ENCODE results near the gene AAMDC. TPM values are rescaled to one million over a fixed set of nuclear protein-coding genes. Genes with fewer than 3 reads are reported as not detected.
"Not testable (repeated sequence)": the region's sequence is repeated elsewhere in the genome, so short reads cannot be mapped to it uniquely, and the experiment has no call there.

Gene AAMDC
- total RNA-seq, 4 donors from 2014 or later = 55.2 to 117 (median 74.0) TPM

- H3K4me3 ChIP-seq = peak overlapping the region; percentile 98 to 100
- peaks cover 0 to 68% (median 24%) of the 10 kb centered on the region in 3 donors for H3K4me1 ChIP-seq
- no peaks in the 10 kb centered on the region for H3K27me3 ChIP-seq
- H3K27ac ChIP-seq = peak overlapping the region; percentile 95 to 99 (median 96)
- H3K36me3 ChIP-seq = no peaks in the 10 kb centered on the region
- peak; percentile 29 for ATAC-seq
- TF ChIP-seq POLR2AphosphoS5 (IDR thresholded peaks at IDR 0.05) (peak; percentile 69), CTCF (IDR thresholded peaks at IDR 0.05) (peak in 3 of 4 experiments; percentile 40 to 42 (median 42)), POLR2A (IDR thresholded peaks at IDR 0.05) (no peak)
- 0% methylated on average over 8 to 13 of the region's 19 CpGs for WGBS, 2 donors (ENCODE audit: low coverage in 1 of 2)
- H3K9me3 ChIP-seq = no peaks in the 10 kb centered on the region
These were observed 1.5 kb upstream of the AAMDC start for GRCh38 chr11:77819411-77819920.

GRCh38 chr11:77819921-77820564, 901 bp upstream of the AAMDC start:
- no peak for ATAC-seq
- TF ChIP-seq EP300 (IDR thresholded peaks at IDR 0.05) = no peak
- TF ChIP-seq POLR2AphosphoS5 (IDR thresholded peaks at IDR 0.05) = no peak
- no peak for TF ChIP-seq POLR2A (IDR thresholded peaks at IDR 0.05)
- no peak for TF ChIP-seq CTCF (IDR thresholded peaks at IDR 0.05)

GRCh38 chr11:77821349-77821851, 456 bp downstream of the AAMDC start:
- Histone ChIP-seq H3K27me3 (no peaks in the 10 kb centered on the region), H3K9me3 (no peaks in the 10 kb centered on the region), H3K4me3 (peak overlapping the region; percentile 98 to 100), H3K27ac (peak overlapping the region; percentile 63 to 99 (median 96)), H3K4me1 (peaks cover 0 to 64% (median 24%) of the 10 kb centered on the region in 3 donors), H3K36me3 (peaks cover 0 to 3% of the 10 kb centered on the region in 2 donors)
- no peak for ATAC-seq
- TF ChIP-seq EP300 (IDR thresholded peaks at IDR 0.05) (no peak), POLR2A (IDR thresholded peaks at IDR 0.05) (no peak), POLR2AphosphoS5 (IDR thresholded peaks at IDR 0.05) (no peak), CTCF (IDR thresholded peaks at IDR 0.05) (no peak)
- WGBS, 2 donors (ENCODE audit: low coverage in 1 of 2) = 0 to 2% methylated on average over 9 to 15 of the region's 16 CpGs

More at GRCh38 chr11:77819921-77820564, 901 bp upstream of the AAMDC start:
- WGBS, 2 donors (ENCODE audit: low coverage in 1 of 2) = 0% methylated on average over 5 to 8 of the region's 55 CpGs
- Histone ChIP-seq H3K27me3 (no peaks in the 10 kb centered on the region), H3K4me1 (peaks cover 0 to 73% (median 24%) of the 10 kb centered on the region in 3 donors), H3K36me3 (no peaks in the 10 kb centered on the region), H3K4me3 (peak overlapping the region; percentile 98 to 100), H3K27ac (peak overlapping the region; percentile 95 to 99 (median 96)), H3K9me3 (no peaks in the 10 kb centered on the region)

GRCh38 chr11:77822126-77822525, 1.2 kb downstream of the AAMDC start:
- H3K36me3 ChIP-seq, ATAC-seq, H3K27me3 ChIP-seq, H3K9me3 ChIP-seq: not testable (repeated sequence)
- H3K27ac ChIP-seq = peak overlapping the region in 3 of 4 donors; percentile 96 to 99 (median 97)
- H3K4me1 ChIP-seq = peaks cover 0 to 57% (median 18%) of the 10 kb centered on the region in 3 donors
- 50 to 68% methylated on average over 6 to 13 of the region's 13 CpGs for WGBS, 2 donors (ENCODE audit: low coverage in 1 of 2)
- H3K4me3 ChIP-seq = peak overlapping the region; percentile 98 to 100

- Histone ChIP-seq H3K4me3 (peak overlapping the region in 1 of 2 donors; percentile 8), H3K27me3 (no peaks in the 10 kb centered on the region), H3K27ac (peak overlapping the region; percentile 12 to 97 (median 62)), H3K4me1 (peaks cover 0 to 40% (median 7%) of the 10 kb centered on the region in 3 donors), H3K9me3 (no peaks in the 10 kb centered on the region), H3K36me3 (peaks cover 0 to 8% of the 10 kb centered on the region in 2 donors)
- WGBS, 2 donors (ENCODE audit: low coverage in 1 of 2) = 17 to 22% methylated on average over 1 of the region's 1 CpG
- no peak for ATAC-seq
- TF ChIP-seq EP300 (IDR thresholded peaks at IDR 0.05) (no peak), CTCF (IDR thresholded peaks at IDR 0.05) (no peak), POLR2A (IDR thresholded peaks at IDR 0.05) (no peak), POLR2AphosphoS5 (IDR thresholded peaks at IDR 0.05) (no peak)
These were observed 2.8 kb downstream of the AAMDC start for GRCh38 chr11:77823775-77824174.
